GM19467 (cell line): Measurements from ENCODE around the gene PAX5.
"Not testable (repeated sequence)": the region's sequence is repeated elsewhere in the genome, so short reads cannot be mapped to it uniquely, and the experiment has no call there.

Experiments
- ATAC-seq: cut with Tn5 transposase; IDR thresholded peaks from one replicate; pipeline ENCODE4 v1.9.1; 2021; ENCODE audit warnings: mild to moderate bottlenecking, moderate library complexity; ENCODE audit not compliant: unreplicated experiment

Gene PAX5

GRCh38 chr9:36882594-36882993 lies 151.5 kb downstream of the PAX5 start:
- no peak for ATAC-seq

DNA sequence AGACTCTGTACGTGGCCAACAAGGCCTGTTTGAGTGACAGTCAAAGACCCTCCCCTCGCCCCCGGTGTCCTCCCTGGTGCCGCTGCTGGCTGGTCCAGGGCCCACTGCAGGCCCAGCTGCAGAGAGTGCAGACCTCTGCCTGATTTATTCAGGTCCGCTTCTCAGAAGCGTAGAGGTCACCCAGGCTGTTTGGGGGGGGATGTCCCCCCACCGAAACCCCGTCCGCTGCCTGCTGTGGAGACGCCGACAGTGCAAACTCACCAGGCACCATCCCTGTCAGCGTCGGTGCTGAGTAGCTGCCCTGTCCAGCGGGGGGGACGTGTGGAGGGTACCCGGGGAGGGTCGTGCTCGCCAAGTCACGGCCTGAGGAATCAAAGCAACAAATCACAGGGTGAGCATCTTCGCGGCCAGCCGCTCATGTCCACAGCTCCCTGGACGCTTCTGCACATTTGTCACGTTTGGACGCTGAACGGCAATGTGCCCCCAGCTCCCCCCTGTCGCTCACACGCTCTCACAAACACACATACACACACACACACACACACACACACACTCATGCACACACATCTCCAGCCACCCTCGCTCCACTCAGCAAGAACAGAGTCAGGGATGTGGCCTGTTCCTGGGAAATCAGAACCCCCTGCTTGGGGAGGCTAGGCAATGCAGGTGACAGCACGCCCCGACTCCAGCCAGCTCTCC lies 152.2 kb downstream of the PAX5 start:
- no peak for ATAC-seq

DNA sequence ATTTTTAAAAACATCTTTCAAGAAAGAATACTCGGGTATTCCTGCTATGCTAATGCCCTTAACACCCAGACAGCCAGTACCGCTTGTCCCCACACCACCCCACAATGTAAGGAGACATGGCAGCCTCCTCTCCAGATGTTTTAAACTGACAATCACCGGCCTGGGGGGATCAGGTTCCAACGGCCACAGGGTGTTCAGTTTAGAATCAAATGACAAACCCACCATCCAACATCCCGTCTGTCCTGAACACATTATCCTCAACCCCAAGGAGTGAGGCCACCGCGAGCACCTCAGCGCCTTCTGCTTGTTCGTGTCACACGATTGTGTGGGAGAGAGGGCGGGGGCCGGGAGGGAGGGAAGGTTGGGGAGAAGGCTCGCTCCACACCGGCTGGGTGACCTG lies 152.8 kb downstream of the PAX5 start:
- no peak for ATAC-seq

DNA sequence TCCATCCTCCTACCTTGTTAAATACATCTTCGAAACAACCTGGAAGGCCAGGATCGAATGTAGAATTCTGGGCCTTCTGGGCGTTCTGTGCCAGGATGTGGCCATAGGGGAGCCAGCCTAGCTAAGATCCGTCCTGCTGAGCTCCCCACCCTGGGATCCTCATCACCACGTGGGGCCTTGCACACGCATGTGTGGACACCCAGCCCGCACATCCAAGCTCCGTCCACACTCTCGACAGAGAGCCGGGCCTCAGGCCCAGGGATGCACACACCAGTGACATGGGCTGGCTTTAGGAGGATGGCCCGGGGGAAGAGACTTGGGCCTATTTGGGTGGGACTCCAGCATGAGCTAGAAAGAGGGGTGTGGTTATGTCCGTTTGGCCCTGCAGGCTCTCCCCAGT lies 154.0 kb downstream of the PAX5 start:
- no peak for ATAC-seq

DNA sequence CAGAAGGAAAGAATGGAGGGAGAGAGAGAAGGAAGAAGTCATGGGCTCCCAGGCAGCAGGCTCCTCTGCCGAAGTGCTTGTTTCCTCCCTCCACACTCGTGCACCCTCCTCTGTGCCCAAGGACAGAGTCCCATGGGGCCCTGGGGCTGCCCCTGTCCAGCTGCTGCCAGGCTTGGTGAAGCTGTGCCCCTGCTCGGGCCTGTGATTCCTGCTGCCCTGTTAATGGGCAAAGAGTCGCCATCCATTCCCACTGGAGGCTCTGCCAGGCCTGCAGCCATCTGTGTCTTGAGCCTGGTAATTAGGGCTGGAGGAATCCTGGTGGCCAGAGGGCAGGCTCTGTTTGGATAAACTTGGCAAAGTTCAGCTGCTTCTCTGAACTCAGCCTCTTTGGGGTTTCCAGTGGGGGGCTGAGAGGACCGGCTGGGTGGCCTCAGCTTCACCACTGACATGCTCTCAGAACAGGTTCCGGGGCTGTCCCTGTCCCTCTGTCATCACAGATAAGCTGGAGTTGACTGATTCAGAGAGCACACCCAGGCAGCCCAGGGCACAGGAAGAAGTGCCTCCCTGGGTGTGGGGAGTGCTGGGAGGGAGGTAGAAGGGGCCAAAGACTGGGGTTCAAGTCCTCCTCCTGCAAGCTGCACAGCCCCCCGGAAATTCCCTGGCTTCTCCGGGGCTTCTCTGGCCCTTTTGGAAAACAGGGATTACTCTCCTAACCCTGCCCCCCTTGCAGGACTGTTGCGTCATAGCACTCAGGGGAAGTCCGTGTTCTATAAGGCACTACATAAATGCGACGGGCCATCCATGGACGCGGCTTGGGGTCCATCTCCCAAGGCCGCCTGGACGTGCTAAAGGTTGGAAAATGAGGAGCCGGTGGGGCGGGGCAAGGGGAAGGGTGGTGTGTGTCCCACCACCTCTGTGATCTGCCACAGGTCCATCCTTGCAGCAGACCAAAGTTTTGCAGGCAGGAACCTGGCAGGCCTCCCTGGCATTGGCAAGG lies 154.8 kb downstream of the PAX5 start:
- ATAC-seq: no peak

GRCh38 chr9:36877239-36877638 lies 156.8 kb downstream of the PAX5 start:
- ATAC-seq: no peak

- no peak for ATAC-seq
These were observed 158.0 kb downstream of the PAX5 start for GRCh38 chr9:36876056-36876455.

- no peak for ATAC-seq
These were observed 159.1 kb downstream of the PAX5 start for GRCh38 chr9:36874921-36875320.

GRCh38 chr9:36874261-36874660 lies 159.8 kb downstream of the PAX5 start:
- no peak for ATAC-seq

DNA sequence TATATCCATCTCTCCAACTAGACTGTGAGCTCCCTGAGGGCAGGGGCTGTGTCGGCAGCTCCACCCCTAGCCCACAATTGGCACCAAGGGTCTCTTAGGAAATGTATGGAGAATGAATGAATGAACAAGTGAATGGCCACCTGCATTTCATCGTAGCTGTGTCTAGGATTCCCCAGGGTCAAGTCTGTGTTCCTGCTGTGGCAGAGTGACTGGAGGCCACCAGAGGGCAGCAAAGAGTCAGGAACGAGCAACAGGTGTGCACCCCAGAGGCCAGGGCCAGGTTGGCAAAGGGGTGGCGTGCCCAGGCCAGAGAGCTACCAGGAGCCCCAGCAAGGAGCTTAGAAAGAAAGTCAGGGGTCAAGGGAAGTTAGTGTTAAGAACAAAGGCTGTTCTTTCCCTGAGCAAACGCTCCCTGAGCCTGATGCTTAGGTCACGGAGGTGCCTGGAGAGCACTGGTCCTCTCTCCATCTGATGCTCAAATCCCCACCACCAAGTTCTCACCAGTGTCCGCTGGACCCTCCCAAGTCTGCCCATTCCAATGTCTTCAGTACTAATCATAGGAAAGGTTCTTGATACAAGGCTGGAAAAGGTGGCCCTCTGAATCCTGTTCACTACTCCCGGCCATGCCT lies 160.7 kb downstream of the PAX5 start:
- peak; percentile 60 for ATAC-seq

DNA sequence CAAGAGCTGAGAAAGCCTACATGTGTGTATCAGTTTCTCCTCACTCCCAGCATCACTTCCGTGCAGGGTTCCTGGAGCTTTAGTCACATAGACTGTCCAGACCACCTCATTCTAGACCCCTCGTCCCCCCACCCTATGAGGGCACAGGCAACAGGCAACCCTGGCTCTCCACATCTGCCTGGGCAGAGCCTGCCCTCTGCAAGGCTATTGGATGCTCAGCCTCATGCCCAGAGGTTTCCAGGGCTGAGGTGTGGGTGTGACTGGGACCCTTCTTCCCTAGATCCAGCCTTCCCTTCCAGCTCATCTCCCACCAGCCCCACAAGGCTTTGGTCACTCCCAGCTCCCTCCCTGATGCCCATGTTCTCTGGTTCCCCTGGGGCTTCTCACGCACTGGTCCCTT lies 161.4 kb downstream of the PAX5 start:
- no peak for ATAC-seq

DNA sequence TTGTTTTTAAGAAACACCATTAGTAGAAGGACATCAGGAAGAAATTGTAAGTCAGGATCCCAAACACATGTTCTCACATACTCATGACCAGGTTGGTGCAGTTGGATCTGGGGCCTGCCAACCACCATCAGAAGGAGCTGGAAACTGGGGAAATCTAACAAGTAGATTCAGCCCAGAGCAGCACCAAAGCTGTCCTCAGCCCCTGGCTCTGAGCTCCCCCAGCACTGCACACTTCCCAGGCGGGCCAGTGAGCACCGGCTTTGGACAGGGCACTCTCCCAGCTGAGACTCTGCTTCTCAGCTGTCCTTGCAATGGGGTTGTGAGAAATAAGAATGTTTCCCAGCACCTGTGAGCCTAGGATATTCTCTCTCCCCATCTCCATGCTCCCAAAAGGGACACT lies 162.5 kb downstream of the PAX5 start:
- ATAC-seq: no peak

GRCh38 chr9:36870960-36871359 lies 163.1 kb downstream of the PAX5 start:
- no peak for ATAC-seq

DNA sequence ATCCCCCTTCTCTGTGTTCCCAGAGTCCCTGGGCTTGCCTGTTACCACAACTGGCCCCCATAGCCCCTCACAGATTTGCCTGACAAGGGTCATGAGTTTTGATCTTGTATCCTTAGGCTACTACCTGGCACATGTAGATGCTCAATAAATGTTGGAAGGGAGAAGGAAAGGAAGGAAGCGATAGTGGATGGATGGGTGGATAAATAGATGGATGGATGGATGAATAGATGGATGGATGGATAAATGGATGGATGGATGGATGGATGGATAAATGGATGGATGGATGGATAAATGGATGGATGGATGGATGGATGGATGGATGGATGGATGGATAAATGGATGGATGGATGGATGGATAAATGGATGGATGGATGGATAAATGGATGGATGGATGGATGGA lies 164.5 kb downstream of the PAX5 start:
- ATAC-seq: not testable (repeated sequence)

DNA sequence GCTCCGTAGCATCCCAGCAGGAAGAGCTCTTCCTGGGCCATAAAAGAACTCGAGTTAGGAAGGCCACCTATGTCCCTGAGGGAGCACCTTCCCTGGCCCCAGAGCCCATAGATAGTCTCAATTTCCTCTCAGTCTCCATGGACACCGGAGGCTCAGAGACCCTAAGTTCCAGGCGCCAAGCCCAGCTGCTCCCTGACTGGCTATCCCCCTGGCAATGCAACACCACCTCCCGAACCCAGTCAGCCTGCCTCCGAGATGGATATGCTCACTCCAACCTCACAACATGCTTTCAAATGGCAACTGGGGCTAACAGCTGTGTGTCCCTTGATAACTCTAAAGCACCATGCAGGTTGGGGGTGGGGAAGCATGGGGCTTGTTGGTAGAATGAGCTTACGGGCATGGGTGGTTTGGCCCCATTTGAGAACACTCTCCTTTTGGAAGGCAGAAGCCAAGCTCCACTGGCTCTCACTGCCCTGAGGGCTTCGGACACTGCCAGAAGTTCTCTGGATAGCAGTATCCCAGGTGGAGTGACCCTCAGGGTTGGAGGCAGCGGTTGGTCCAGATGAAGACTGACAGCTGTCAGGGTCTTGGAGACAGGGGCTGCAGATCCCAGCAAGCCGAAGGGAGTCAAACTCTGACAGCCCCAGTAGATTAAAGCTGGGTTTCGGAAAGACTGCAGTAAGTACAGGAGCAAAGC lies 165.3 kb downstream of the PAX5 start:
- ATAC-seq: no peak

DNA sequence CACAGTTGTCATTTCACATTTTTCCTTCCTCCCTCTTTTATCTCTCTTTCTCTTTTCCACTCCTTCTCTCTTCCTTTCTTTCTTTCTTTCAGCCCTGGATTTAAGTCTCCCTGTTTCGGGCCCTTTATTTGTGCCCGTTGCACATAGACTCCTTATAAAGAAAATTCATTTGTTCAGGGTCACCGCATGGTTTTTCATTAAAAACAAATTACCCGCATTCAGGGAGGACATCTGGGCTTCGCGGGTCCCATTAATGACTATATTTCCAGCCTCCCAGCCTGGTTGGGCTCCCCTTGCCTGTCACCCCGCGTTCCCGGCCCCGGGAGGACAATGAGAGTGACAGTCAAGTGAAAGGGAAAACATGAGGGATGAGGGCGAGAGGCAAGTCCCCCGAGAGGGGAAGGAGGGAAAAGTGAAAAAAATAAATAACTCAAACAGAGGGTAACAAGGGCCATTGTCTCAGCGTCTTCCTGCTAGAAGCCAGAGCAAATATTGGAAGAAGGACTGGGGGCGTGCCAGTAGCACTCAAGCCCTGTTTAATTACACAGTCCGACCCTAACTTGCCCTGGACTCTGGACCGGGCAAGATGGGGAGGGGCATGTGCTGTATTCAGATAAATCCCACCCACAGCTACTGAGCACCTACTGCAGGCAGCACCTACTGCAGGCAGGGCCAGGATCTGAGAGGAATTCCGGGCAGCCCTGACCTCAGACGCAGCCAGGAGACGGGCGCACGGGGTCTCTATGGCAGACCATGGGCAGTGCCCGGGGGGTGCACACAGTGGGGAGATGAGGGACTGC lies 166.2 kb downstream of the PAX5 start:
- no peak for ATAC-seq

DNA sequence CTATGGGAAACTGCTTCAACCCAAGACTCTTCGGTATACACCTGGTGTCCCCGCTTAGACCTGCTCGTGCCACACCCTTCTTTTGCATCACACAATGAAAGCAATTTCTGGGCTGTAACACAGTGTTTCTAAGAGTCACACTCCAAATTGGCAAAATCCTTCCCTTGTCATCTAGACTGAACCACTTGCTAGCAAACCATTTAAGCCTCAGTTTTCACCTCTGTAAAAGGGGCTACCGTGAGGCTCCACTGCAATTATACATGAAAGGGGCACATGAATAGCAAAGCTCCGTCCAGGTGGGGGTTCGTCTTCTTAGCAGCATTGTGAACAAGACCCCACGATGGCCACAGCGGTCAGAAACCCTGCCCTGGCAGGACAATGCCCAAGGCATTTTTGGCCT lies 166.8 kb downstream of the PAX5 start:
- no peak for ATAC-seq

DNA sequence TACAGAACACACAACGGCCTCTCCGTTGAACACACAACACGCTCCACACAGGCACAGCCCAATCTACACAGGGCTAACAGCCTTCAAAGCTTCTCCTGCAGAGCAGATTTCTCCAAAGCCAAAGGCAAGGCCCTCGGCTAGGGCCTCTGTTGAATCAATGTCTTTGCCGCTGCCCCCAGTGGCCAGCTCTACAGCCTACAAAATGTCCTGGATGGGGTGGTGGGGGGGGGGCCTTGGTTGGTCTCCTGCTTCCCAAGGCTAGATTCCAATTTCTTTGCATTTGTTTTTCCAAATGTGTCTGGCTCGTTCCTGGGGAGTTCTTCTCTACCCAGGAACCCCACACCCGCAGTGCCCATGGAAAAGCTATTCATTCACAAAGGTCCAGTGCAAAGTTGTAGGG lies 167.2 kb downstream of the PAX5 start:
- ATAC-seq: no peak

DNA sequence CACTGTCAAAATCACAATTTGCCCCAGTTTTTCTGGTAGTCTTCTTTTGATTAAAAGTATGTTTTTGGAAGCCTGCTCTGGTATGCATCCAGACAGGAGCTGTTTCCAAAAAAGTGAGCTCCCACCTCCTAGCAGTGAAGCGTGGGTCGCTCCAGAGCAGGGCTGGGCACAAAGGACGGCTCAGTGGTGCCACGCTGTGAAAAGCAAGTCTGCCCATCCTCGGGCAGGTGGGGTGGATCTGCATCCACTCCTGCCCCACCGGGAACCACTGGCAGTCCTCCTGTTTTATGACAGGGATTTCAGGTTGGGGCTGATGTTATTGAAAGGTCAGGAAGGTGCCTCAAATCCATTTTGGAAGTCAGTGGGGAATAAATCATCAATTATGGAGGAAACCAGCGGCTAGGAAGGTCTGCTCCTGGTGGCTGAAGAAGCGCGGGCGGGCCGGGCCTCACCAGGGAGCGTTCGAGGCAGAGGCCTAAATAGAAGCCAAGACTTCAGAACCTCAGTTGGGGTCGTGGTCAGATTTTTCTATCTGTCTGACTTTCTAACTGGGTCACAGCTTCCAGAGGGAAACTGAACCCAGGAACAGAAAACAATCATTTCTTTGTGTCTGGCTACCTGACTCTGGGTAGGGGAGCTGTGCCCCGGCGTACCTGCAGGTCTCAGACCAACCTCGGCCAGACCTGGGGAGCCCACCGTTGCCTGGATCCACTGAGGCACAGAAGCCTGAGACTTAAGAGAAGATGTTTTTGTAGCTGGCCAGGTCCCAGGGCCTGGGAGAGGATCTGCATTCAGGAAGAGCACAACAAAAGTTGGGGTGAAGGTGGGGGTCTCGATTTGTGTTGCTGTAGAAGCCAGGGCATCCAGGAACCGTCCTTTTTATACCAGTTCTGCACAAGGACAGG lies 168.1 kb downstream of the PAX5 start:
- ATAC-seq: no peak
